NCI-H774 (cell line): ENCODE measurements around the gene CALN1.
"Not testable (repeated sequence)": the region's sequence is repeated elsewhere in the genome, so short reads cannot be mapped to it uniquely, and the experiment has no call there.

Experiments used
- DNase-seq: peaks from one replicate; lab custom pipeline; 2025; lab: John Stamatoyannopoulos, UW

CALN1 gene

DNA sequence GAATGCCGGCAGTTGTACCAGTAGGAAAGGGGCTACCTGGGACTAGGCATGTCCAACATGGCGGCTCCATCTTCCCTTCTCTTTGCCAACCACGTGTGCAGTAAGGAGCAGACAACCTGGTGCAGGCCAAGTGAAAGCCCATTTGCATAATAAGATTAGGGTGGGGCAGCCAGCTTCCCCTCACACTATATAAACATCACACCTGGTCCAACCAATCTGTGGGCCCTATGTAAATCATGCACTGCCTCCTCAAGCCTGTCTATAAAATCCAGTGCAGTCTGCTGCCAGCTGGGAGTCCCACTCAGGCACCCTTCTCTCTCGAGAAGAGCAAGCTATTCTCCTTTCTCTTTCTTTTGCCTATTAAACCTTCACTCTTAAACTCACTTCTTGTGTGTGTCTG, 429.3 kb downstream of the CALN1 start:
- peak; percentile 74 for DNase-seq

DNA sequence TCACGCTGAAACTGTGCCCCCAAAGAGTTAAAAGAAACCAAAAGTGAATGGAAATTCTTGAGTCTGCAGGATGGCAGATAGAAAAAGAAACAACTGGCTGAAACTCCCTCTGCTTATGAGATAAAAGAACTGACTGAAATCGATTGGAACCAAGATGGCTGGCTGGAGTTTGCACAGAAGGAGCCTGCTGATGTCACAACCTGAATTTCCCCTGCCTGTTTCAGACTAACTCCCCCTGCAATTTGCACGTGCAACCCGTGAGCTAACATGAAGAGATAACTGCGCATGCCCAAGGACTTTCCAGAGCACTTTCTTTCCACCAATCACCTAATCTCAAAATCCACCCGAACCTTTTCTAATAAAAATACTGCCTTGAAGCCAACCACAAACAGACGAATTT, 435.5 kb downstream of the CALN1 start:
- DNase-seq, result no peak

DNA sequence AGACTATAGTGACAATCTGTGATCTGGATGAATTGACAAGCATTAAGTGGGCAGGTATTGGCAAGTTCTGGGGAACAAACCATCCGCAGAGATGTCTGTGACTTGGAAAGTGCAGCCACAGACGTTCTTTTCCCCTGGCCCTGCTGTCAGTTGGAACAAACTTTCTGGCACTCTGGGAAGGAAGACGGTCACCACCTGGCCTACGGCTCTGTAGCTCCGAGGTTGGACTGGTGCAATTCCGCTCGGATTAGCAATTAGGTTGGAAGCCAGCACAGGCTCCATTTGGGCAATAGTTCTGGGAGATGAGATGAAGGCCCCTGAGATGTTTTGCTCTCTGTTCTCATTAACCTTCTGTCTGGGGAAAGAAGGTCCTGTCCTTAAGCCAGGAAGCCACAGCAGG, 437.5 kb downstream of the CALN1 start:
- DNase-seq, result no peak

DNA sequence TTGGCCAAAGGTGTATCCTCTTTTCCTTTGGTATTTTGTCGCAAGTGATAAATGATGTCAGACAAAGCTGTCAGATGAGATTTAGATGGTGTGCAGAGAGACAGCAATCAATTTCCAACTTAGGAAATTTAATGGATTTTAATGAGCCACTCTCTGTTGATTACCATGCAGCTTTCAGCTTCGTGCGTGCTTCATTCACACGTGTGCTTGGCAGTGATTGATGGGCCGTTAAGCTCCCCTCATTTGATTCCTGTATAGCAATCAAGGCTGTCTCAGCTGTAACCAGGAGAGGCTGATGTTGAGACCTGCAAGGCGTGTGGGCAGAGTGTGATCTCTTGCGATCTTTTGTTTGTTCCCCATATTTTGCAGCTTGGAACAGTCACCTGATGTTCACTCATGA, 439.6 kb downstream of the CALN1 start:
- peak; percentile 83 for DNase-seq

DNA sequence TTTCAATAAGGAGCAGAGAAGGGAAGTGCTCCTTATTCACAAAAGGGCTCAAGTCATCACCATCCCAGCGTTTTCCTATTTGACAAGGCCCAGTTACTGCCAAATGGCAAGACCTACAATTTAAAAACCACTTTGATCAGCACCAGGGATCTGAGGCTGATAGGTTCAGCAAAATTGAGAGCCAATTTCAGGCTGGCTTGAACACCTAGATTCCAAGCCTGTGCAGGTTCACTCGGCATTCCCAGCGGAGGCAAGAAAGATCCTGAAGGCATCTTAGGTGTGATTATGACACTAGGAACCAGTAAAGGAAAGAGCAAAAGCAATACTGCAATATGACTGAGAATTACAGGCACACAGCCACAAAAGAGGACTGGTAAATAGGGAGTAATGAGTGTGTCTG, 441.4 kb downstream of the CALN1 start:
- DNase-seq, result no peak

DNA sequence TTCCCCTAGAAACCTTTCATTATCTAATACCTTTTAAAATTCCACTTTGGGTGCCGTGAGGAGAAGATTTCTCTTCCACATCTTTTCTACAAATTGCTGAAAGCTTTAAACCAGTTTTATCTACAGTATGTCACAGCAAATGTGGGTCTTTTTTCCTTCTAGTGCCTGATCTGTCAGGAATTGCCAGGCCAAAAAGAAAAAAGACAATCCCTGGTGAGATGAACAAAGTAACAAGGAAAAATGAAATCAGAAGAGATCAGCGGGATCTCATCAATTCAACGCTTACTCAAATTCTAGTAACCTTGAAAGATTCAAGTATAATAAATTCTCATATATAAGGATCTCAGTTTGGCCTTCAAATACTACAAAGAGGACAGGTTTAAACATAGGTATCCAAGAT, 449.5 kb downstream of the CALN1 start:
- DNase-seq, result no peak

DNA sequence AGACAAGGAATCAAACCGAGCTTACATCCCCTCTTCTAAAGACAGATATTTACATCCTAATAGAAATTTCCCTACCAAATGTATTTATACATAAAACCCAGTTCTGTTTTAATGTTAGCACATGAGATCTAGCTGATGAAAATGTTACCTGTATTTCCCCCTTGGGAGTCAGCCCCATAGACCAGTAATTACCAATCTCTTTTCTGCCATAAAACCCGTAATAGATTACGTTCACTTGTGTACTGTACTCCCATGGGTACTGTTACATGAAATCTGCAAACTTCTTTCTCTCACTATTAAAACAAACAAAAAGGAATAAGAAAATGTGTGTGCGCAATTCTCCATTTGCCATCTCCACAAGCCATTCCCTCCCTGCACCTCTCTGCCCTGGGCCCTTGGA, 450.9 kb downstream of the CALN1 start:
- no peak for DNase-seq

DNA sequence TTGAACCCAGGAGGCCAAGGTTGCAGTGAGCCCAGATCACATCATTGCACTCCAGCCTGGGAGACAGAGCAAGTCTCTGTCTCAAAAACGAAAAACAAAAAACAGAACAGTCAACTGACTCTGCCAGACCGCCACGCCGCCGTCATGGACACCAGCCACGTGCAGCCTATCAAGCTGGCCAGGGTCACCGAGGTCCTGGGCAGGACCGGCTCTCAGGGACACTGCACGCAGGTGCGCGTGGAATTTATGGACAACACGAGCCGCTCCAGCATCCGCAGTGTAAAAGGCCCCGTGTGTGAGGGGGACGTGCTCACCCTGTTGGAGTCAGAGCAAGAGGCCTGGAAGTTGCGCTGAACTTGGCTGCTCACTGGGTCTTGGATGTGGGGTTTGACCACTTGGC, 470.0 kb downstream of the CALN1 start:
- no peak for DNase-seq

DNA sequence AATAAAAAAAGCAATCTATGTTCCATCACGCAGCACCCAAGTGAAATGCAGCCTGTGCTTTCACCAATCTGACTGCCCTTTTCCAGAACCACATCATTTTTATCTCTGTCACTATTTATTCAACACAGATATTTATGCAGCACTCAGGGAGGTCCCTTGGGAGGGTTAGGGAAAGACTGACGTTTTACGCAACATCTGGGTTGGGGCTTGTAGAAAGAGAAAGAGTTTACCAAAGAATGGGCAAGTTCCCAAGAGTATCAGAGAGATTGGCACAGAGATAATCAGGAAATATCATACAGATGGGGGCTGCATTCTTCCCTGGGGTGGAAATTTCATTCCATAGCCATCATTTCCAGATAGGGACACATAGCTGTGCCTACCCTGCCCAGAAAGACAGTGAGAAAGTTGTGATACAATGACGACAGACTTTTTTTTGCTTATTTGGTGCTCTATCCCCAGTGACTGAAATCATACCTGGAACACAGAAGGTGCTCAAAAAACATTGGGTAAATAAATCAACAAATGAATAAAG, 474.2 kb downstream of the CALN1 start:
- no peak for DNase-seq

DNA sequence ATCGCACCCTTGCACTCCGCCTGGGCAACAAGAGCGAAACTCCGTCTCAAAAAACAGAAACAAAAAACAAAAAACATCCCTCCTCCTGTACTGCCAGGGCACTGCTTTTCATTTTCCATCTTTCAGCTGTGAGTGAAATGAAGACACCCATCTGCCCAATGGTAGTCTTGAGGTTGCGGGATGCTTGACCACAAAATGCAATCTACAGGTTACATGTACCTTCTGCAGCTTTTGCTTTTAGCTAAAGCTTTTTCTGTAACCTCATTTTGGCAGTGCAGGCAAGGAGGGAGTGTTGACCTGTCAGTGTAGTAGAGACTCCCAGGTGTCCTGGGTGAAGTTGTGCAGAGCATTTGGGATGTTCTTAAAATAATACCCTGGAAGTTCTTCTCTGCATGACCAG, 476.5 kb downstream of the CALN1 start:
- DNase-seq, result no peak

DNA sequence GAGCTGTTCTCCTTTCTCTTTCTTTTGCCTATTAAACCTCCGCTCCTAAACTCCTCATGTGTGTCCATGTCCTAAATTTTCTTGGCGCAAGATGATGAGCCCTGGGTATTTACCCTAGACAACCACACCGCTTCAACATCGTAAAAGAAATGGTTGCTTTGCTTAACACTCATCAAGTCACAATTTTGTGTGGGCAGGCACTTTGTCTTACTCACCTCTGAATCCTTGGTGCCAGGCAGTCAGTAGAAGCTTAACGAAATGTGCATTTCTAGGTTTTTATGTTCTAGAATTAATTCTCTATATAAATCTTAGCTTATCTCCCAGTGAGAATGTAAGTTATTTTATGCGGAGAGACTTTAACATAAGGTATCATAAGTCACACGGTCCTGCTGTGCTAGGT, 478.7 kb downstream of the CALN1 start:
- DNase-seq, result no peak

DNA sequence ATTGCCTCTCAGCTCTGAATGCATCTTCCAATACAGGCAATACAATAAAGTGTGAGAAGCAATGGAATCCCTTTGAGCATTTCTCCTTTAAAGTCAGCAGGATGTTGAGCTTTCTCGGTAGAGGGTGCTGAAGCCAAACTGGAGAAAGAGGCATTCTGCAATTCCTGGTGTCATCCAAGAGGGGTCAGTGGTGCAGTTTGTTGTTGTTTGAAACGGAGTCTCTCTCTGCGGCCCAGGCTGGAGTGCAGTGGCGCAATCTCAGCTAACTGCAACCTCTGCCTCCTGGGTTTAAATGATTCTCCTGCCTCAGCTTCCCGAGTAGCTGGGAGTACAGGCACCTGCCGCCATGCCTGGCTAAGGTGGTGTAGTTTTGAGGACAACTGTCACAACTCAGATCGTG, 486.5 kb downstream of the CALN1 start:
- DNase-seq, result no peak

DNA sequence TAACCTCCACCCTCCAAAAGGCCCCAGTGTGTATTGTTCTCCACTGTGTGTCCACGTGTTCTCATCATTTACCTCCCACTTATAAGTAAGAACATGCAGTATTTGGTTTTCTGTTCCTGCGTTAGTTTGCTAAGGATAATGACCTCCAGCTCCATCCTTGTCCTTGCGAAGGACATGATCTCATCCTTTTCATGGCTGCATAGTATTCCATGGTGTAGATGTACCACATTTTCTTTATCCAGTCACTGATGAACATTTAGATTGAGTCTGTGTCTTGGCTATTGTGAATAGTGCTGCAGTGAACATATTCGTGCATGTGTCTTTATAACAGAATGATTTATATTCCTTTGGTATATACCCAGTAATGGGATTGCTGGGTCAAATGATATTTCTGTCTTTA, 497.9 kb downstream of the CALN1 start:
- not testable (repeated sequence) for DNase-seq

DNA sequence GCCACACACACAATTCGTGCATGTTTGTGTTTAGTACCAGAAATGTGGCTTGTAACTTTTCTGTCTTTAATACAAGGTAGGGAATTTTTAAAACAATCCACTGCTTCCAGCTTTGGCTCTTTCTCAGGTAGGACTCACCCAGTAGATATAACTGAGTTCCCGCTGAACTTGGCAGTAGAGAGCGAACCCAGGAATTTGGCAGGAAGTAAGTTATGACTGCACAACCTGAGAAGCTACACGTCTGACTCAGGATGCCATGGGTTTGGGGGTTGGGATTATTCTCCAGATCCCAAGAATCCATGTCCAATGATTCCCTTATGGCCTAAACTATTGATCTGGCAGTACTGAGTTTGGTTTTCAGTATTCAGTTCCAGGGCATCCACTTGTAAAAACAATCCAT, 499.7 kb downstream of the CALN1 start:
- no peak for DNase-seq

DNA sequence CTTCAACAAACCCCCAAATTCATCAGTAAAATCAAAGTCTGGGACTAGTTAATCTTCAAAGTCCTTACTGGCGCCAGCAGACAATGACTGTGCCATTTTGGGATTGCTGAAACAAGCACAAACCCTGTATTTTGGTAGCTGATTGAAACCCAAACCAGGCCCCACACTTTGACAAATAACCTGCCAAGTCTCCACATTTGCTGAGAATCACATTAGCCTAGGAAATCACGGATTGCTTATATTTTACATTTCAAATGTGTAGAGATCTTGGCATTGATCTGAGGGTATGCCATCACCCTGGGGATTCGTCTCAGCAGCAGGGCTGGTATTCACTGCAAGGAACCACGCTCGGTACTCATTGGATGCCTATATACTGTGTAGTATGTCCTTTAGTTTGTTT, 501.1 kb downstream of the CALN1 start:
- DNase-seq, result no peak

DNA sequence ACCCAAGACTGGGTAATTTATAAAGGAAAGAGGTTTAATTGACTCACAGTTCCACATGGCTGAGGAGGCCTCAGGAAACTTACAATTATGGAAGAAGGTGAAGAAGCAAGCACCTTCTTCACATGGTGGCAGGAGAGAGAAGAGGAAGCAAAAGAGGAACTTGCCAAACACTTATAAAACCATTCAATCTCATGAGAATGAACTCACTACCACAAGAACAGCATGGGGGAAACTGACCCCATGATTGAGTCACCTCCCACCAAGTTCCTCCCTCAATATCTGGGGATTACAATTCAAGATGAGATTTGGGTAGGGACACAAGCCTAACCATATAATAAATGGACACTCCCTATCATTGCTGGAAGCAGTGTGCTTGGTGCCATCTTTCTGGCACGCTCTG, 506.3 kb downstream of the CALN1 start:
- no peak for DNase-seq

DNA sequence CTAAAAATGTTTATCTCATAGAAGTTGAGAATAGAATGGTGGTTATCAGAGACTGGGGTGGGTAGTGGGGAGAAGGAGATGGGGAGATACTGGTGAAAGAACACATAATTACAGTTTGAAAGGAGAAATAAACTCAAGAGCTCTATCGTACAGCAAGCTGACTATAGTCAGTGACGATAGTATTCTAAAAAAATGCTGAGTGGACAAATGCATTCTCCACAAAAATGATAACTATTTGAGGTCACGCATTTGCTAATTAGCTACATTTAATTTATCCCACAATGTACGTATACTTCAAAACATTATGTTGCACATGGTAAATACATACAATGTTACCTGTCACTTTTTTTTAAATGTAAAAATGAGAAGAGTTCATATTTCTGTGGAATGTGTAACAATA, 507.7 kb downstream of the CALN1 start:
- DNase-seq, result no peak

DNA sequence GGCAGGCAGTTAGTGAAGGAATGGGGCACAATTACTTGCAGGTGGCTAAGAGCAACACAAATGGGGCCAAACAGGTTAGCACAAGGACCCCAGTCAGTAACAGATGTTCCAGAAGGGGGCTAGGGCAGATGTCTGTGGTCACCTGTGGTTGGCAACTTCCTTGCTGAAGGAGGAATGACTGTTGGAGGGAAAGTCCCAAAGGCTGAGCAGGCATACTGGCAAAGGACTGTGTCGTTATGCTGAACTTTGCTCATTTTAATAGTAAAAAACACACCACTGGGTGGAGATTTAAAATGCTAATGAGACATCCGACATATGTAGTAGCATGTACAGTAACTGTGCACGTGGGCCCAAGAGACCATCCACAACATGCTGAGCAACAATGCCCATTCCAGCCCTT, 511.6 kb downstream of the CALN1 start:
- DNase-seq, result no peak

DNA sequence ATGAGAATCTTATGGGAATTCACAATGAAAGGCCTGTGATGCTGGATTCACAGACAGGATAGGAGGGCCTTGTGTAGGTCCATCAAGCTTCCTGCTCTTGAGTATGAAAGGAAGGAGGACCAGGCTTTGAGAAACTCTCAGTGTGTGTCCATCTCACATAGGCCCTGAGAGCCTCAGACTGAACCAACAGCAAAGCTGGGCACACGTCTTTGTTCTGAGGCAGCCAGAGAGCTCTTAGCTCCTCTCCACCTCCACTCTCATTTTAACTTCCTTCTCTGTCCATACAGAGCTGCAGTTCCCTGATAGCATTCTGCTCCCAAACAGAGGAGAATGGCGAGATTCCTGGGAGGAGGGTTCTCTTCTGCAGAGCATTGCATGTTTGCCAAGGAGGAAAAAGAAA, 515.6 kb downstream of the CALN1 start:
- DNase-seq, result no peak

DNA sequence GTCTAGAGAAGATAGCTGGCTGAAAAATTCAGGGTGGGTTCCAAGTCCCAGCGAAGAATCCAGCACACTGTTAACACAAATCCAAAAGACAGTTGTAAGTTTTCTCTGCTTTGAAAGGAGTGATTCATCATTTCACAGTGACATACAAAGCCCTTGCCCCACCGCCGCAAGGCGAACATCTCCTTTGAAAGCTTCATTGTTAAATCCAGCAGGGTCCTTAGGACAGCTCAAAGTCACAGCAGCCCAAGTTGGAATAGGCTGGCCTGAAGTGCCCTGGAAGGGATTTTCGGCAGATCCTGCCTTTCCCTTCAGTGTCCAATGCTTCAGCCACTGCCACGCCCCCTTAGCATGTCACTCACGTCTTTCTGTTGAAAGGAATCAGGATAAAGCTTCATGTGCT, 526.1 kb downstream of the CALN1 start:
- DNase-seq, result no peak

DNA sequence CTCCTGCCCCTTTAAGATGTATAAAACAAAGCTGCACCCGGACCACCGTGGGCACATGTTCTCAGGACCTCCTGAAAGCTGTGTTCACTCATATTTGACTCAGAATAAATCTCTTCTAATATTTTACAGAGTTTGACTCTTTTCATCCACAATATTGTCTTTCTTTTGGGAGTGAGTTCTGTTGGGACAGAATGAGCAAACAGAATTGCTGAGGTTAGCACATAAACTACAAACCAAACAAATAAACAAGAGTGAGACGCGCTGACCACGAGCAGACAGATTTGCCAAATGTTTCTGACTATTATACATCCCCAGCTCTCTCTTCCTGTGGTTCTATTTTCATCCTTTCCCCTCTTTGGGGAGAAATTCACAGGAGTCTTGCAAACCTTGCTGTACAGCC, 526.7 kb downstream of the CALN1 start:
- no peak for DNase-seq

DNA sequence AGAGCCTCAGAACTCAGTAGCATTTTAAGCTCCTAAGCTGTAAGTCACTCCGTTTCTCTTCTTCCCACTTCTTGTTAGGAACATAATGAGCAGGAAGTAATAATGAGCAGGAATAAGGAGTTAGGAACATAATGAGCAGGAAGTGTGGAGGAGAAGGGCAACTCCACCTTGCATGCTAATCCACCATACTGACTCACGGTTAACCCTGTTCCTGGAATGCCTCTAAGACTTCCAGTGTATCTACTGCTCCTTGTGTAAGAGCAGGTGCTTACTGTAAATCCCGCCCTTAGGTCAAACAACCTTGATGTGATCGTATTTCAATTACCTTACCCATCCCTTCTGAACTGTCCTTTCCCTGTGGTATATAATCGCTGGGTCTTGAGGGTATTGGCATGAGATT, 528.7 kb downstream of the CALN1 start:
- no peak for DNase-seq

DNA sequence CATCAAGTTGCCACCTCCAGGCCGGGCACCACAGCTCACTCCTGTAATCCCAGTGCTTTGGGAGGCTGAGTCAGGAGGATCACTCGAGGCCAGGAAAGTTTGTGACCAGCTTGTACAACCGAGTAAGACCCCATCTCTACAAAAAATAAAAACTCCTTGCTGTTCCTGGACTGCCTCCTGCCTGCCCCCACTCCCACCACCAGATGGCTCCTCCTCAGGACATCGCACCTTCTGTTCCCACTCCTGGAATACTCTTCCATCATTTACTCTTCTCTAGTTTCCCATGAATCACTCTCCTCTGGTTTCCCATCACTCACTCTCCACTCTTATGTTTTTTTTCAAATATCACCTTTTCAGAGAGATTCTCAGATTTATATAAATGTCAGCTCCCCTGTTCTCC, 540.7 kb downstream of the CALN1 start:
- DNase-seq, result no peak

DNA sequence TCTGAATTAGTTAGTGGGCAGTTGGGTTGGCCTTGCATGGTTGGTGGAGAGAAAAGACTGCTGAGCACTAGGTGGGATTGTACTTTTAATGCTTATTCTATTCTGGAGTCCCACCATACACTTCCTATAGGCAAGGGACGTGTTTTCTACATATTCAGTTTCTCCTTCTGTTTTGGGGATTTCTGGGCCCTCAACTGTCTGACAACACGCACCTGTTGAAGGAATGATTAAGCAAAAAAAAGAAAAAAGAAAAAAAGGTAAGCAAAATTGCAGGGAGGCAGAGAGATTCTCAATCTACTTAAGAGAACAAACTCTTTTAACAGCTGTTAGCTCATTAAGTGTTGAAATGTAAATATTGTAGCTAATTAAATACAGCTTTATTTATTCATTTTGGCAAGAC, 541.3 kb downstream of the CALN1 start:
- DNase-seq, result no peak

DNA sequence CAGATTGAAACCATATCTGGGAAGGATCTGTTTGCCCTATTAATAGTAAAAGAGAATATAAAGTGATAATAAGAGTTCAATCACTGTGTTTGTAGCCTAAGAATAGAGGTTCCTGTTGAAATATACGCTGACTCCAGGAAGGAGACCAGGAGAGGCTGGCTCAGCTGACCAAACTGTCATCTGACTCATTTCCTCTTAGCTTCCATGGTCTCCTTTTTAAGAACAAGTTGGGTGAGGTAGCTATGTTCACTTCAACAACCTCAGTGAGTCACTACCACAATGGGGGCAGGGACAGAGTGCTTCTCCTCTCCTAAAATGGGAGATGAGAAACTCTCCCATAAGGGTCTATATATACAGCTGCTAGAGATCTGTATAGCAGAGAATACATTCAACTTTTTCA, 543.3 kb downstream of the CALN1 start:
- DNase-seq, result no peak
